ENCODE measurements around the gene KIF3B.

KIF3B gene

GRCh38 chr20:32237419-32237818, 40.0 kb upstream of the KIF3B start:
- no peak for TF ChIP-seq REST (IDR thresholded peaks at IDR 0.05; ENCODE audit: low read depth)
- TF ChIP-seq YY1 (IDR thresholded peaks at IDR 0.05; ENCODE audit: low read depth), result no peak
- TF ChIP-seq TAF1 (IDR thresholded peaks at IDR 0.05; ENCODE audit: low read depth), result no peak
- TF ChIP-seq, protein P1, sequence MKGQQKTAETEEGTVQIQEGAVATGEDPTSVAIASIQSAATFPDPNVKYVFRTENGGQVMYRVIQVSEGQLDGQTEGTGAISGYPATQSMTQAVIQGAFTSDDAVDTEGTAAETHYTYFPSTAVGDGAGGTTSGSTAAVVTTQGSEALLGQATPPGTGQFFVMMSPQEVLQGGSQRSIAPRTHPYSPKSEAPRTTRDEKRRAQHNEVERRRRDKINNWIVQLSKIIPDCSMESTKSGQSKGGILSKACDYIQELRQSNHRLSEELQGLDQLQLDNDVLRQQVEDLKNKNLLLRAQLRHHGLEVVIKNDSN (IDR thresholded peaks at IDR 0.05), result 0 out of 2 replicates have a peak, but pooled peaks have one; percentile 2

GRCh38 chr20:32238483-32239425, 38.7 kb upstream of the KIF3B start:
- TF ChIP-seq YY1 (IDR thresholded peaks at IDR 0.05; ENCODE audit: low read depth) (no peak), CEBPB (IDR thresholded peaks at IDR 0.05) (no peak), ZBTB7A (IDR thresholded peaks at IDR 0.05; ENCODE audit: low read depth) (no peak), CREB1 (IDR thresholded peaks at IDR 0.05; ENCODE audit: low read depth) (no peak), EP300 (IDR thresholded peaks at IDR 0.05; ENCODE audit: borderline replicate concordance) (no peak), TEAD4 (IDR thresholded peaks at IDR 0.05) (no peak), EGR1 (IDR thresholded peaks at IDR 0.05) (no peak), TAF1 (IDR thresholded peaks at IDR 0.05; ENCODE audit: low read depth) (no peak), REST (IDR thresholded peaks at IDR 0.05; ENCODE audit: low read depth) (no peak), RAD21 (IDR thresholded peaks at IDR 0.05; ENCODE audit: low read depth) (no peak), NFIC (IDR thresholded peaks at IDR 0.05) (no peak), TCF12 (IDR thresholded peaks at IDR 0.05; ENCODE audit: low read depth) (no peak), FOXM1 (IDR thresholded peaks at IDR 0.05; ENCODE audit: borderline replicate concordance, low read depth) (no peak)
- TF ChIP-seq, protein P1 (IDR thresholded peaks at IDR 0.05), result no peak
- TF ChIP-seq, protein P2, sequence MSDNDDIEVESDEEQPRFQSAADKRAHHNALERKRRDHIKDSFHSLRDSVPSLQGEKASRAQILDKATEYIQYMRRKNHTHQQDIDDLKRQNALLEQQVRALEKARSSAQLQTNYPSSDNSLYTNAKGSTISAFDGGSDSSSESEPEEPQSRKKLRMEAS (IDR thresholded peaks at IDR 0.05), result no peak

DNA sequence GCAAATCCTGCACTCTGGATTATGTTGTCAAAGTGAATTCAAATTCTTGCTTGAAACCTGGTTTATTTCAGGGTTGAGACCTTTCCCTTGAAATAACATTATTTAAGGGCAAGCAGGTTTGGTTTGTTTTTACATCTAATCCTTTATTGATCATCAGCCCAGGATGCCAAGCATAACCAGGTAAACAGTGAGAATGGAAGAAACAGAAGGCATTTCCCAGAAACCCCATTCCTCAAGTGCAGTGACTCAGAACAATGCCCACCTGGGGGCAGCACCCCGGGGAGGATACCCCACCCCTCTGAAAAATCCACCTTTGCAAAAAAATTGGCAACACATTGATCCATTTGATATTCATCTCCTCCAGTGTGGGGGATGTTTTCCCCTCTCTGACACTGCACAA, 37.2 kb upstream of the KIF3B start:
- TF ChIP-seq TAF1 (IDR thresholded peaks at IDR 0.05; ENCODE audit: low read depth) (no peak), YY1 (IDR thresholded peaks at IDR 0.05; ENCODE audit: low read depth) (no peak), EP300 (IDR thresholded peaks at IDR 0.05; ENCODE audit: borderline replicate concordance) (peak; percentile 91), ZBTB7A (IDR thresholded peaks at IDR 0.05; ENCODE audit: low read depth) (peak; percentile 86; the same call in 1 of the 2 replicates), TCF12 (IDR thresholded peaks at IDR 0.05; ENCODE audit: low read depth) (peak; percentile 96), CREB1 (IDR thresholded peaks at IDR 0.05; ENCODE audit: low read depth) (no peak), EGR1 (IDR thresholded peaks at IDR 0.05) (no peak), RAD21 (IDR thresholded peaks at IDR 0.05; ENCODE audit: low read depth) (no peak; the same call in 1 of the 2 replicates), CEBPB (IDR thresholded peaks at IDR 0.05) (no peak), TEAD4 (IDR thresholded peaks at IDR 0.05) (peak; percentile 92), NFIC (IDR thresholded peaks at IDR 0.05) (peak; percentile 85), FOXM1 (IDR thresholded peaks at IDR 0.05; ENCODE audit: borderline replicate concordance, low read depth) (peak; percentile 85; the same call in 1 of the 2 replicates), REST (IDR thresholded peaks at IDR 0.05; ENCODE audit: low read depth) (no peak)
- TF ChIP-seq, protein P1 (IDR thresholded peaks at IDR 0.05), result no peak
- TF ChIP-seq, protein P2 (IDR thresholded peaks at IDR 0.05), result no peak
